ENCODE results near the gene BCL7A.

BCL7A gene

GRCh38 chr12:121996050-121996944, 25.4 kb upstream of the BCL7A start:
- Histone ChIP-seq H3K36me3 (no peaks in the 10 kb centered on the region), H3K27me3 (ENCODE audit: insufficient read depth, low read depth, severe bottlenecking) (no peaks in the 10 kb centered on the region), H3K4me3 (ENCODE audit: low read depth, low read length) (no peak overlapping the region), H3K27ac (no peak overlapping the region), H3K9me3 (ENCODE audit: severe bottlenecking) (peaks cover 5% of the 10 kb centered on the region)
- TF ChIP-seq, protein P1, sequence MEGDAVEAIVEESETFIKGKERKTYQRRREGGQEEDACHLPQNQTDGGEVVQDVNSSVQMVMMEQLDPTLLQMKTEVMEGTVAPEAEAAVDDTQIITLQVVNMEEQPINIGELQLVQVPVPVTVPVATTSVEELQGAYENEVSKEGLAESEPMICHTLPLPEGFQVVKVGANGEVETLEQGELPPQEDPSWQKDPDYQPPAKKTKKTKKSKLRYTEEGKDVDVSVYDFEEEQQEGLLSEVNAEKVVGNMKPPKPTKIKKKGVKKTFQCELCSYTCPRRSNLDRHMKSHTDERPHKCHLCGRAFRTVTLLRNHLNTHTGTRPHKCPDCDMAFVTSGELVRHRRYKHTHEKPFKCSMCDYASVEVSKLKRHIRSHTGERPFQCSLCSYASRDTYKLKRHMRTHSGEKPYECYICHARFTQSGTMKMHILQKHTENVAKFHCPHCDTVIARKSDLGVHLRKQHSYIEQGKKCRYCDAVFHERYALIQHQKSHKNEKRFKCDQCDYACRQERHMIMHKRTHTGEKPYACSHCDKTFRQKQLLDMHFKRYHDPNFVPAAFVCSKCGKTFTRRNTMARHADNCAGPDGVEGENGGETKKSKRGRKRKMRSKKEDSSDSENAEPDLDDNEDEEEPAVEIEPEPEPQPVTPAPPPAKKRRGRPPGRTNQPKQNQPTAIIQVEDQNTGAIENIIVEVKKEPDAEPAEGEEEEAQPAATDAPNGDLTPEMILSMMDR (IDR thresholded peaks at IDR 0.05; ENCODE audit: low read depth, low read length) = no peak
- DNase-seq = no peak

DNA sequence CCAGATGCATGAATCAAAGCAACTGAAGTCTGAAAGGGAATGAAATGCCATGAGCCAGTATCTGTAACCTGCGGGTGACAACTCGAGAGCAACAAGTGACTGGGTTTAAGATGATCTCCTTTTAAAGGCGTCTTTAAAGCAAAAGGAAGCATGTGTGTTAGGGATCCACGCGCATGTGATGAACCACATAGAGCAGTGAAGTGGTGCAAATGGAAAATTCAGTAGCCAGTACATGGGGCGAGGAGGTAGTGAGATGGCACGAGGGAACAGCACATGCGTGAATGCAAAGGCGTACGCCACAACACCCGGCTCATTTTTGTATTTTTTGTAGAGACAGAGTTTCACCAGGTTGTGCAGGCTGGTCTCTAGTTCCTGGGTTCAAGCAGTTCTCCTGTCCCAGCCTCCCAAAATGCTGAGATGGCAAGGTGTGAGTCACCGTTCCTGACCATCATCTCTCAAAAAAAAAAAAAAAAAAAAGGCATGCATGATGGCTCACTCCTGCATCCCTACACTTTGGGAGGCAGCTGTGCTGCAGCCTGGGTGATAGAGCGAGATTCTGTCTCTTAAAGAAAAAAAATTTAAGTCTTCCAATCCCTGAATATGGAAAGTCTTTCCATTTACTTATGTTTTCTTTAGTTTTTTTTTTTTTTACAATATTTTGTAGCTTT, 24.6 kb upstream of the BCL7A start:
- DNase-seq = no peak
- H3K4me3 ChIP-seq (ENCODE audit: low read depth, low read length) = no peak overlapping the region
- no peaks in the 10 kb centered on the region for H3K36me3 ChIP-seq
- H3K27ac ChIP-seq = no peak overlapping the region
- H3K27me3 ChIP-seq (ENCODE audit: insufficient read depth, low read depth, severe bottlenecking) = no peaks in the 10 kb centered on the region
- TF ChIP-seq, protein P1 (IDR thresholded peaks at IDR 0.05; ENCODE audit: low read depth, low read length) = no peak
- H3K9me3 ChIP-seq (ENCODE audit: severe bottlenecking) = peaks cover 5% of the 10 kb centered on the region

DNA sequence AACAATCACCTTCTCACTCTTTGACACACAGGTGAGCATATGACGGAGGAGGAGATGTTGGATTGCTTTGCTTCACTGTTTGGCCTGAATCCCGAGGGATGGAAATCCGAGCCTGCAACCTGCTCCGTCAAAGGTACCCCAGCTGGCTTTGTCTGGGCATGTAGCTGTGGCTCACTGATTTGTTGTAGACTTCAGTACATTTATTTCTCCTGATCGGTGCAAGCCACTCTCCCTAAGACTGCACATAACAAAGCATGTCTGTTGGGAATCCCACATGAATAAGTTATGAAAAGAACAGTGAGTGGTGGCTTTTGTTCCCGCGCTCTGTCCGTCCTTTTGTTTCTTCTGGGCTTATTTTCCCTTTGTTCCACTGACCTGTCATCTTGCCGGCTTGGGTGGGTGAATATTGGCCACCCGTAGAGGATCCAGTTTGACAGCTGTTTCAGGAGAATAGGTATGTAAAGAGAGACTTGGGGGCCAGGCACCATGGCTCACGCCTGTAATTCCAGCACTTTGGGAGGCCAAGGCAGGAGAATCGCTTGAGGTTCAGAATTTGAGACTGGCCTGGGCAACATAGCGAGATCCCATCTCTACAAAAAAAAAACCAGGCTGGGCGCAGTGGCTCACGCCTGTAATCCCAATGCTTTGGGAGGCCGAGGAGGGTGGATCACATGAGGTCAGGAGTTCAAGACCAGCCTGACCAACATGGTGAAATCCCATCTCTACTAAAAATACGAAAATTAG, 20.0 kb upstream of the BCL7A start:
- Histone ChIP-seq H3K4me3 (ENCODE audit: low read depth, low read length) (no peak overlapping the region), H3K36me3 (no peaks in the 10 kb centered on the region), H3K27me3 (ENCODE audit: insufficient read depth, low read depth, severe bottlenecking) (no peaks in the 10 kb centered on the region), H3K9me3 (ENCODE audit: severe bottlenecking) (peaks cover 5% of the 10 kb centered on the region), H3K27ac (peak overlapping the region; percentile 48)
- peak; percentile 19 for DNase-seq
- TF ChIP-seq, protein P1 (IDR thresholded peaks at IDR 0.05; ENCODE audit: low read depth, low read length) = no peak

GRCh38 chr12:122003651-122004611, 17.8 kb upstream of the BCL7A start:
- Histone ChIP-seq H3K27me3 (ENCODE audit: insufficient read depth, low read depth, severe bottlenecking) (no peaks in the 10 kb centered on the region), H3K36me3 (no peaks in the 10 kb centered on the region), H3K9me3 (ENCODE audit: severe bottlenecking) (peaks cover 4% of the 10 kb centered on the region), H3K4me3 (ENCODE audit: low read depth, low read length) (no peak overlapping the region), H3K27ac (no peak overlapping the region)
- TF ChIP-seq, protein P1 (IDR thresholded peaks at IDR 0.05; ENCODE audit: low read depth, low read length) = no peak
- DNase-seq = no peak

- TF ChIP-seq, protein P1 (IDR thresholded peaks at IDR 0.05; ENCODE audit: low read depth, low read length) = no peak
- no peak overlapping the region for H3K27ac ChIP-seq
- H3K4me3 ChIP-seq (ENCODE audit: low read depth, low read length) = no peak overlapping the region
- H3K9me3 ChIP-seq (ENCODE audit: severe bottlenecking) = no peaks in the 10 kb centered on the region
- H3K36me3 ChIP-seq = no peaks in the 10 kb centered on the region
- no peak for DNase-seq
- H3K27me3 ChIP-seq (ENCODE audit: insufficient read depth, low read depth, severe bottlenecking) = no peaks in the 10 kb centered on the region
Observed at GRCh38 chr12:122004633-122005071, 17.0 kb upstream of the BCL7A start.
